HCT116 (cell line): Measurements from ENCODE around the gene FMN2. TPM values are rescaled to one million over a fixed set of nuclear protein-coding genes. Genes with fewer than 3 reads are reported as not detected.

Experiments used
- ATAC-seq: fragments of 200-7000 bp; cut with Tn5 transposase; 2 replicates; pipeline ENCODE4 v1.9.1; 2020; ENCODE audit warnings: mild to moderate bottlenecking, moderate library complexity
- BruUV-seq: library from RNA; stranded (reverse); fragments of 400-500 nt; replicated peaks from 2 replicates; lab custom pipeline; 2021; lab: Mats Ljungman, UMichigan
- CTCF ChIA-PET: fragments of 300-600 bp; sonication (Branson Sonifier 250); formaldehyde crosslinking; loops from one replicate; lab custom pipeline; 2021; ENCODE audit warnings: antibody characterized with exemption; lab: Charles Lee
- POLR2A ChIA-PET: fragments of 300-600, 350-600 bp; sonication (Branson Sonifier 250); formaldehyde crosslinking; loops from one replicate; lab custom pipeline; 2021; ENCODE audit warnings: antibody characterized with exemption; lab: Charles Lee
- RAD21 ChIA-PET, 2 experiments: fragments of 300-600 bp; sonication (Branson Sonifier 250); formaldehyde crosslinking; loops; one replicate each; lab custom pipeline; 2023; ENCODE audit warnings: low total read pairs in 2 of 2; ENCODE audit not compliant: uncharacterized antibody in 2 of 2, unreplicated experiment in 2 of 2, low non-redundant PET in 1 of 2; lab: Charles Lee
- DNase-seq: peaks from one replicate; pipeline ENCODE4 v3.0.0-alpha.2; 2010; ENCODE audit warnings: low read depth, low spot score
- H2AFZ ChIP-seq: fragments of 200-600 bp; shearing (Covaris generic), sonication (generic); 2 replicates; pipeline ENCODE4 v1.6.1; 2017; ENCODE audit warnings: low read depth, mixed run types, mixed read lengths, antibody characterized with exemption, low read length; ENCODE audit not compliant: poor library complexity, severe bottlenecking
- H3K27ac ChIP-seq: 2 replicates; pipeline ENCODE4 v1.5.1; 2012; ENCODE audit warnings: low read depth, low read length
- H3K27me3 ChIP-seq: fragments of 200-600 bp; sonication (generic); 2 replicates; pipeline ENCODE4 v1.6.1; 2016; ENCODE audit warnings: mixed run types, low read length, mixed read lengths; ENCODE audit not compliant: insufficient read depth
- H3K36me3 ChIP-seq, 2 experiments: fragments of 200-500 bp in 1 of 2; fragments of 200-600 bp in 1 of 2; sonication (Bioruptor generic) in 1 of 2; sonication (generic) in 1 of 2; 2 replicates each; pipeline versions ENCODE4 v1.5.1 to v1.6.1; 2014 to 2016; ENCODE audit warnings: low read length in 2 of 2, inconsistent platforms in 1 of 2, mixed read lengths in 1 of 2, mixed run types in 1 of 2; ENCODE audit not compliant: insufficient read depth in 2 of 2, control insufficient read depth in 1 of 2
- H3K4me1 ChIP-seq, 2 experiments: fragments of 200-600 bp in 1 of 2; sonication (generic) in 1 of 2; 2 replicates each; pipeline versions ENCODE4 v1.5.1 to v1.6.1; 2012 to 2017; ENCODE audit warnings: low read length in 2 of 2, inconsistent platforms in 1 of 2, mild to moderate bottlenecking in 1 of 2, mixed read lengths in 1 of 2, mixed run types in 1 of 2, moderate library complexity in 1 of 2; ENCODE audit not compliant: insufficient read depth in 2 of 2, control insufficient read depth in 1 of 2
- H3K4me2 ChIP-seq: fragments of 200-600 bp; sonication (generic); 2 replicates; pipeline ENCODE4 v1.6.1; 2017; ENCODE audit warnings: mixed run types, low read length, mixed read lengths
- H3K4me3 ChIP-seq, 2 experiments: fragments of 200-600 bp in 1 of 2; sonication (generic) in 1 of 2; replicated peaks in 1 of 2; 2 replicates each; pipeline ENCODE4 v1.5.1; 2011 to 2016; ENCODE audit warnings: low read length in 2 of 2, control low read depth in 1 of 2, low read depth in 1 of 2, mild to moderate bottlenecking in 1 of 2, mixed read lengths in 1 of 2, mixed run types in 1 of 2
- H3K79me2 ChIP-seq: fragments of 200-600 bp; sonication (generic); 2 replicates; pipeline ENCODE4 v1.6.1; 2017; ENCODE audit warnings: mild to moderate bottlenecking, mixed run types, low read length, moderate library complexity, mixed read lengths; ENCODE audit not compliant: insufficient read depth
- H3K9ac ChIP-seq: fragments of 200-600 bp; sonication (generic); 2 replicates; pipeline ENCODE4 v1.6.1; 2016; ENCODE audit warnings: low read length, mixed read lengths
- H3K9me2 ChIP-seq: fragments of 200-600 bp; sonication (generic), shearing (Covaris generic); 2 replicates; pipeline ENCODE4 v1.6.1; 2017; ENCODE audit warnings: mixed run types, mild to moderate bottlenecking, moderate library complexity; ENCODE audit not compliant: insufficient read depth
- H3K9me3 ChIP-seq, 2 experiments: fragments of 200-500 bp in 1 of 2; fragments of 200-600 bp in 1 of 2; sonication (Bioruptor generic) in 1 of 2; sonication (generic) in 1 of 2; 2 replicates each; pipeline ENCODE4 v1.6.1; 2014 to 2017; ENCODE audit warnings: low read length in 2 of 2, mixed read lengths in 2 of 2, inconsistent platforms in 1 of 2, low read depth in 1 of 2, mild to moderate bottlenecking in 1 of 2, mixed run types in 1 of 2, moderate library complexity in 1 of 2; ENCODE audit not compliant: control insufficient read depth in 1 of 2, insufficient read depth in 1 of 2
- H4K20me1 ChIP-seq: fragments of 200-600 bp; sonication (generic), shearing (Covaris generic); 2 replicates; pipeline ENCODE4 v1.6.1; 2017; ENCODE audit warnings: mixed run types, mild to moderate bottlenecking, moderate library complexity; ENCODE audit not compliant: insufficient read depth
- CBX3 ChIP-seq: IDR thresholded peaks from 2 replicates; pipeline ENCODE4 v1.6.1; 2012; ENCODE audit warnings: low read depth
- EGR1 ChIP-seq: IDR thresholded peaks from 2 replicates; pipeline ENCODE4 v1.6.1; 2012; ENCODE audit warnings: low read depth
- EZH2 ChIP-seq: fragments of 200-600 bp; sonication (generic); IDR thresholded peaks from 2 replicates; pipeline ENCODE4 v1.6.1; 2017; ENCODE audit warnings: antibody characterized with exemption, mixed run types
- EZH2phosphoT487 ChIP-seq: fragments of 200-600 bp; IDR thresholded peaks from 2 replicates; pipeline ENCODE4 v1.6.1; 2018; ENCODE audit warnings: antibody characterized with exemption, borderline replicate concordance
- FOSL1 ChIP-seq: IDR thresholded peaks from 2 replicates; pipeline ENCODE4 v1.6.1; 2012; ENCODE audit warnings: low read depth
- JUND ChIP-seq: IDR thresholded peaks from 2 replicates; pipeline ENCODE4 v1.6.1; 2012
- POLR2A ChIP-seq: IDR thresholded peaks from 2 replicates; pipeline ENCODE4 v1.7.0; 2011; ENCODE audit warnings: borderline replicate concordance; ENCODE audit not compliant: insufficient read depth, insufficient read length; ENCODE audit errors: extremely low read depth
- POLR2AphosphoS5 ChIP-seq: IDR thresholded peaks from 2 replicates; pipeline ENCODE4 v1.6.1; 2011; ENCODE audit warnings: mild to moderate bottlenecking, low read depth, low read length, moderate library complexity
- REST ChIP-seq: IDR thresholded peaks from 2 replicates; pipeline ENCODE4 v1.6.1; 2012; ENCODE audit warnings: low read depth
- SP1 ChIP-seq: IDR thresholded peaks from 2 replicates; pipeline ENCODE4 v1.6.1; 2012; ENCODE audit warnings: low read depth
- YY1 ChIP-seq: IDR thresholded peaks from 2 replicates; pipeline ENCODE4 v1.6.1; 2011; ENCODE audit warnings: low read length, low read depth, moderate library complexity, mild to moderate bottlenecking; ENCODE audit not compliant: insufficient replicate concordance; ENCODE audit errors: extremely low read depth
- intact Hi-C: fragments of 100-400 bp; cut with micrococcal nuclease; formaldehyde crosslinking; loops from 2 replicates; pipeline ENCODE4 v1.10.0; 2022
- total RNA-seq: library from RNA; stranded (reverse); gene quantifications from one replicate; pipeline ENCODE4 v1.2.1, GENCODE V29; 2021; ENCODE audit not compliant: unreplicated experiment
- TF ChIP-seq, protein P1 (sequence below): IDR thresholded peaks from 2 replicates; pipeline ENCODE4 v1.6.1; 2012
- TF ChIP-seq, protein P2 (sequence below), 3 experiments: fragments of 200-600 bp in 1 of 3; sonication (generic) in 1 of 3; IDR thresholded peaks in 2 of 3; conservative IDR thresholded peaks in 1 of 3; 2 replicates each; pipeline ENCODE4 v1.5.1; 2012 to 2017; ENCODE audit warnings: low read depth in 2 of 3, low read length in 2 of 3, antibody characterized with exemption in 1 of 3, borderline replicate concordance in 1 of 3, control low read depth in 1 of 3, mild to moderate bottlenecking in 1 of 3, mixed read lengths in 1 of 3, mixed run types in 1 of 3, moderate library complexity in 1 of 3; ENCODE audit not compliant: insufficient read depth in 1 of 3

The FMN2 gene
- total RNA-seq, 1 experiment from 2014 or later = not detected

DNA sequence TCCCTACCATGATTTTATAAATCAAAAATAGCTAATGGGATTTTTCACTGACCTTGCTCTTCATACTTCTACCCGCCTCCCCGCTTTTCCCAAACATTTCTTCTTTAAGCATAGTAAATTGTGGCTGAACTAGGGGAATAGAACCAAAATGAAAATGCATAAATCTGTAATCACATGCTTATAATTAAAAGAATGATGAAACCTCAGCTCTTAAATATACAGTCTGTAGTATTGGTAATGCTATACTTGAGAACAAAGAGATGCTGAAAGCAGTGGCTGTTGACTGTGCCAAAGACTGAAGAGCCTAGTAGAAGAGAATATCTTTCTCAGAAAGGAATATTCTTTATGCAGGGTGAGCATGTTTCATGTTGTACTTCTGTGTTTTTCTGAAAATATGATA is 271.1 kb downstream of the FMN2 start:
- Histone ChIP-seq H3K4me3 (no peak overlapping the region), H3K9me3 (peaks cover 4 to 35% of the 10 kb centered on the region in 2 experiments; a peak in 3 of 4 replicates), H3K4me1 (no peaks in the 10 kb centered on the region), H3K27ac (no peak overlapping the region), H3K4me2 (no peak overlapping the region), H3K9ac (no peak overlapping the region), H3K9me2 (no peaks in the 10 kb centered on the region), H3K36me3 (no peaks in the 10 kb centered on the region), H3K27me3 (no peaks in the 10 kb centered on the region)
- no TSS peak for BruUV-seq
- ATAC-seq (no peak), DNase-seq (no peak)
- ChIA-PET POLR2A (no interaction called here), RAD21 (no interaction called here)
- TF ChIP-seq YY1 (no peak), EGR1 (no peak), EZH2phosphoT487 (no peak), REST (no peak), CBX3 (no peak), SP1 (no peak), JUND (no peak), POLR2AphosphoS5 (no peak), EZH2 (no peak), FOSL1 (no peak), POLR2A (no peak)
- TF ChIP-seq, protein P1, sequence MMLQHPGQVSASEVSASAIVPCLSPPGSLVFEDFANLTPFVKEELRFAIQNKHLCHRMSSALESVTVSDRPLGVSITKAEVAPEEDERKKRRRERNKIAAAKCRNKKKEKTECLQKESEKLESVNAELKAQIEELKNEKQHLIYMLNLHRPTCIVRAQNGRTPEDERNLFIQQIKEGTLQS = no peak
- TF ChIP-seq, protein P2, sequence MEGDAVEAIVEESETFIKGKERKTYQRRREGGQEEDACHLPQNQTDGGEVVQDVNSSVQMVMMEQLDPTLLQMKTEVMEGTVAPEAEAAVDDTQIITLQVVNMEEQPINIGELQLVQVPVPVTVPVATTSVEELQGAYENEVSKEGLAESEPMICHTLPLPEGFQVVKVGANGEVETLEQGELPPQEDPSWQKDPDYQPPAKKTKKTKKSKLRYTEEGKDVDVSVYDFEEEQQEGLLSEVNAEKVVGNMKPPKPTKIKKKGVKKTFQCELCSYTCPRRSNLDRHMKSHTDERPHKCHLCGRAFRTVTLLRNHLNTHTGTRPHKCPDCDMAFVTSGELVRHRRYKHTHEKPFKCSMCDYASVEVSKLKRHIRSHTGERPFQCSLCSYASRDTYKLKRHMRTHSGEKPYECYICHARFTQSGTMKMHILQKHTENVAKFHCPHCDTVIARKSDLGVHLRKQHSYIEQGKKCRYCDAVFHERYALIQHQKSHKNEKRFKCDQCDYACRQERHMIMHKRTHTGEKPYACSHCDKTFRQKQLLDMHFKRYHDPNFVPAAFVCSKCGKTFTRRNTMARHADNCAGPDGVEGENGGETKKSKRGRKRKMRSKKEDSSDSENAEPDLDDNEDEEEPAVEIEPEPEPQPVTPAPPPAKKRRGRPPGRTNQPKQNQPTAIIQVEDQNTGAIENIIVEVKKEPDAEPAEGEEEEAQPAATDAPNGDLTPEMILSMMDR (IDR thresholded peaks at IDR 0.05 in 2 of 3, conservative IDR thresholded peaks at IDR 0.05 in 1 of 3; ENCODE audit: borderline replicate concordance in 1 of 3, insufficient read depth in 1 of 3, low read depth in 2 of 3, low read length in 2 of 3) = no peak
- TF ChIP-seq, all 23 proteins: peak for 0
- no peak overlapping the region for H2AFZ ChIP-seq
- intact Hi-C loops = no loop called here
- CTCF ChIA-PET = no interaction called here
- no peaks in the 10 kb centered on the region for H4K20me1 ChIP-seq
- no peaks in the 10 kb centered on the region for H3K79me2 ChIP-seq
